Tibial nerve (tissue), 4 donors: ENCODE data around the gene LRRC74B.

ENCODE experiments used
- CTCF ChIP-seq, 5 experiments: fragments of 200-600 bp in 3 of 5; fragments of 450-650 bp in 2 of 5; sonication (generic) in 3 of 5; IDR thresholded peaks; one replicate each; pipeline ENCODE4 v1.5.1; 2016 to 2019; ENCODE audit warnings: antibody characterized with exemption in 5 of 5, mild to moderate bottlenecking in 3 of 5, moderate library complexity in 2 of 5
- EP300 ChIP-seq, 2 donors: sonication (generic); formaldehyde crosslinking; IDR thresholded peaks; one replicate each; pipeline ENCODE4 v1.6.1; 2017; ENCODE audit warnings: antibody characterized with exemption in 2 of 2, mild to moderate bottlenecking in 1 of 2
- POLR2A ChIP-seq, 2 donors: fragments of 450-650 bp; IDR thresholded peaks; one replicate each; pipeline ENCODE4 v1.6.1; 2017; ENCODE audit warnings: antibody characterized with exemption in 2 of 2, mild to moderate bottlenecking in 2 of 2, moderate library complexity in 2 of 2

- TF ChIP-seq CTCF (IDR thresholded peaks at IDR 0.05) (no peak), POLR2A (IDR thresholded peaks at IDR 0.05) (no peak), EP300 (IDR thresholded peaks at IDR 0.05) (no peak)
Measured at GRCh38 chr22:21064917-21065864, 19.4 kb downstream of the LRRC74B start.
